Peyer's patch (tissue), 4 donors: ENCODE results near the gene GFPT2.

Experiments
- POLR2A ChIP-seq, 2 donors: fragments of 450-650 bp; IDR thresholded peaks; one replicate each; pipeline ENCODE4 v1.5.1; 2017; ENCODE audit warnings: antibody characterized with exemption in 2 of 2, mild to moderate bottlenecking in 2 of 2, moderate library complexity in 2 of 2
- TF ChIP-seq, protein P1 (sequence below), 6 experiments: fragments of 450-650 bp in 4 of 6; fragments of 200-600 bp in 2 of 6; sonication (generic) in 1 of 6; IDR thresholded peaks; one replicate each; pipeline ENCODE4 v1.5.1; 2017 to 2019; ENCODE audit warnings: antibody characterized with exemption in 6 of 6, mild to moderate bottlenecking in 3 of 6, moderate library complexity in 1 of 6

DNA sequence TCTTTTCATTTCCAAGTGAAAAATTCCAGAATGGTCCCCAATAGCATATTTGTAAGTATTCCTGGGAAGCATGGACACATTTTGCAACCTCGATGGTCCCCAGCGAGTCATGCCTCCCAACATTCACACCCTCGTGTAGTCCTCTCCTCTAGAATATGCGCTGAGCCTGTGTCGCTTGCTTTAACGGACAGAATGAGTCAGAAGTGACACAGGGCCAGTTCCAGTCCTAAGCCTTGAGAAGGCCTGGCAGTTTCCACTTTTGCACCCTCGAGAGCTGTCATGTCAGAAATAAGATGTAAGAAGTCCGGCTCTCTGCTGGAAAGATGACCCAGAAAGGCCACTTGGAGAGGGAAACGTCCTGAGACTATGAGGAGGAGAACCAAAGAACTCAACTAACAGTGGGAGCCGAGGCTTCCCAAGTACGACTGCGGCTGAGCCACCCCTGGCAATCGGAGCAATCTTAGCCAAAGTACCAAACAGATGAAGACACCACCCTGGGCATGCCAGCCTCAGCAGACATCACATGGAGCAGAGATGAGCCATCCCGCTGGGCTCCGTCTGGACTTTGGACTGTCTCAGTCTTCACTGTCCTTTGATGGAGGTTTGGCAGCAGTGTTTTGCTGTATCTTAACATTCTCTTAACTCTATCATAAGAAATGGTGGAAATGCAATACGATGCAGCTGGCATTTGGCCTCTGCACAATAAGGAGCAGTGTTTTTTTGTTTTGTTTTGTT is 42.6 kb upstream of the GFPT2 start:
- no peak for TF ChIP-seq POLR2A (IDR thresholded peaks at IDR 0.05)
- TF ChIP-seq, protein P1, sequence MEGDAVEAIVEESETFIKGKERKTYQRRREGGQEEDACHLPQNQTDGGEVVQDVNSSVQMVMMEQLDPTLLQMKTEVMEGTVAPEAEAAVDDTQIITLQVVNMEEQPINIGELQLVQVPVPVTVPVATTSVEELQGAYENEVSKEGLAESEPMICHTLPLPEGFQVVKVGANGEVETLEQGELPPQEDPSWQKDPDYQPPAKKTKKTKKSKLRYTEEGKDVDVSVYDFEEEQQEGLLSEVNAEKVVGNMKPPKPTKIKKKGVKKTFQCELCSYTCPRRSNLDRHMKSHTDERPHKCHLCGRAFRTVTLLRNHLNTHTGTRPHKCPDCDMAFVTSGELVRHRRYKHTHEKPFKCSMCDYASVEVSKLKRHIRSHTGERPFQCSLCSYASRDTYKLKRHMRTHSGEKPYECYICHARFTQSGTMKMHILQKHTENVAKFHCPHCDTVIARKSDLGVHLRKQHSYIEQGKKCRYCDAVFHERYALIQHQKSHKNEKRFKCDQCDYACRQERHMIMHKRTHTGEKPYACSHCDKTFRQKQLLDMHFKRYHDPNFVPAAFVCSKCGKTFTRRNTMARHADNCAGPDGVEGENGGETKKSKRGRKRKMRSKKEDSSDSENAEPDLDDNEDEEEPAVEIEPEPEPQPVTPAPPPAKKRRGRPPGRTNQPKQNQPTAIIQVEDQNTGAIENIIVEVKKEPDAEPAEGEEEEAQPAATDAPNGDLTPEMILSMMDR (IDR thresholded peaks at IDR 0.05), result no peak
